Adrenal gland (tissue), 12 donors: Measurements from ENCODE around the gene STARD10. TPM values are rescaled to one million over a fixed set of nuclear protein-coding genes. Genes with fewer than 3 reads are reported as not detected.

Experiments
- DNase-seq, 7 donors: peaks; one replicate each; pipeline ENCODE4 v3.0.0-alpha.2; 2019 to 2020
- H3K27ac ChIP-seq, 5 donors: fragments of 200-600 bp; sonication (generic) in 4 of 5; 1 replicate in 3 of 5; 2 replicates in 2 of 5; pipeline versions ENCODE4 v1.5.1 to v1.8.0; 2016 to 2020; ENCODE audit warnings: mild to moderate bottlenecking in 1 of 5
- H3K27me3 ChIP-seq: fragments of 200-600 bp; 2 replicates; pipeline ENCODE4 v1.8.0; 2021
- H3K36me3 ChIP-seq, 2 donors: fragments of 200-600 bp; replicated peaks in 1 of 2; 1 replicate in 1 of 2; 2 replicates in 1 of 2; pipeline versions ENCODE4 v1.5.1 to v1.8.0; 2018 to 2022
- H3K4me1 ChIP-seq, 2 donors: fragments of 200-600 bp; replicated peaks in 1 of 2; 1 replicate in 1 of 2; 2 replicates in 1 of 2; pipeline versions ENCODE4 v1.5.1 to v1.8.0; 2018 to 2021
- H3K4me3 ChIP-seq, 4 donors: fragments of 200-600 bp; sonication (generic) in 3 of 4; one replicate each; pipeline ENCODE4 v1.5.1; 2016 to 2018
- H3K9me3 ChIP-seq, 3 donors: fragments of 200-600 bp; sonication (generic) in 1 of 3; replicated peaks in 1 of 3; 1 replicate in 2 of 3; 2 replicates in 1 of 3; pipeline versions ENCODE4 v1.5.1 to v1.8.0; 2016 to 2021
- POLR2A ChIP-seq, 2 donors: fragments of 450-650 bp; IDR thresholded peaks; one replicate each; pipeline ENCODE4 v1.6.1; 2017; ENCODE audit warnings: antibody characterized with exemption in 2 of 2, mild to moderate bottlenecking in 2 of 2, moderate library complexity in 1 of 2
- WGBS, 4 donors: extraction: QIAGEN DNeasy Blood & Tissue Kit in 2 of 4; methylation state at CpG; one replicate each; pipeline versions ENCODE4 v1.1.5 to v1.1.7; 2013 to 2017; 5-methylcytosine and 5-hydroxymethylcytosine counted together
- intact Hi-C, 2 donors: fragments of 100-400 bp; cut with DNase I; formaldehyde crosslinking; loops; one replicate each; pipeline versions ENCODE4 v1.14.1 to v1.15.0; 2022 to 2023
- polyA plus RNA-seq, 3 donors: library from polyadenylated mRNA; stranded (reverse); fragments of 200-250 nt in 2 of 3; fragments of 350-450 nt in 1 of 3; fragmentation: Illumina TruSeq in 1 of 3; extraction: RNeasy Lipid Tissue Mini Kit (QIAGEN cat#74804) in 1 of 3; gene quantifications; one replicate each; pipeline ENCODE4 v1.2.3, GENCODE V29; 2013 to 2014
- total RNA-seq, 9 donors: library from RNA; depleted of rRNA in 4 of 9; stranded (reverse); fragments of >200 nt in 4 of 9; fragments of 120-200 nt in 1 of 9; fragmentation: NEBNext Ultra II Directional in 1 of 9; extraction: Animal tissue kit (Norgen Biotek cat#: 25700) in 1 of 9; gene quantifications; one replicate each; pipeline versions ENCODE4 v1.1.0 to v1.2.4, GENCODE V29; 2013 to 2023
- TF ChIP-seq, protein P1 (sequence below), 6 experiments: fragments of 450-650 bp in 4 of 6; fragments of 200-600 bp in 2 of 6; sonication (generic) in 1 of 6; IDR thresholded peaks; 1 replicate in 5 of 6; 2 replicates in 1 of 6; pipeline versions ENCODE4 v1.5.1 to v1.8.0; 2016 to 2021; ENCODE audit warnings: antibody characterized with exemption in 6 of 6, mild to moderate bottlenecking in 2 of 6, moderate library complexity in 1 of 6
- donor health status: healthy with polysubstance abuse.
- donor health status: Bipolar disorder and iron deficiency.
- donor health status: DM: yes; HTN: yes; CAD: no.
- donor health status: DM: no; HTN: no; CAD: no.
- donor health status: DM: no; HTN: no; CAD: no.
- donor health status: DM: yes; HTN: yes; CAD: no.

Gene STARD10
- total and polyA plus RNA-seq, 12 donors: 190 to 668 (median 350) TPM

DNA sequence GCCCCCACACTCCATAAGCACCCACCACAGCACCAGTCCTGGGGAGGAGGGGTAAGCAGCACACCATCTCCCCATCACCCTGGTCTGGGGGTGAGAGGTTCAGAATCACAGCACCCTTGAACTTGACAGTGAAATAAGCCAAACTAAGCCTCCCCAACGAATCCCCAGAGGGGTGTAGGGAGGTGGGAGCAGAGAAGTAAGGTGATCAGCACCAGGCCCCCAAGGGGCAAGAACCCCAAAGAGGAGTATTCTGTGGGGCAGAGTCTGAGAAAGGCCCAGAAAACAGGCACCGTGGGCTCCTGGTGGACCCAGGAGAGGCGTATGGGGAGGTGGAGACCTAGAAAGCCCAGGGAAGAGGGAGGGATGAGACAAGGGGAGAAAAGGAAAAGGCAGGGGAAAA is 72.6 kb downstream of the STARD10 start:
- WGBS, 4 donors: 2 to 8% (median 5%) methylated on average over 3 of the region's 3 CpGs
- Histone ChIP-seq H3K36me3 (peaks cover 0 to 12% of the 10 kb centered on the region in 2 donors), H3K9me3 (no peaks in the 10 kb centered on the region), H3K4me3 (peak overlapping the region in 3 of 4 donors; percentile 41 to 72 (median 67)), H3K27ac (peak overlapping the region; percentile 34 to 90 (median 77)), H3K4me1 (peaks cover 41 to 63% of the 10 kb centered on the region in 2 donors), H3K27me3 (no peaks in the 10 kb centered on the region)
- intact Hi-C loops: loop anchor here in 1 of 2 donors (10.0 kb wide), 1 partner anchor 94 kb away; the partner anchor contains the start of gene ATG16L2
- DNase-seq: no peak
- no peak for TF ChIP-seq POLR2A (IDR thresholded peaks at IDR 0.05)
- TF ChIP-seq, protein P1, sequence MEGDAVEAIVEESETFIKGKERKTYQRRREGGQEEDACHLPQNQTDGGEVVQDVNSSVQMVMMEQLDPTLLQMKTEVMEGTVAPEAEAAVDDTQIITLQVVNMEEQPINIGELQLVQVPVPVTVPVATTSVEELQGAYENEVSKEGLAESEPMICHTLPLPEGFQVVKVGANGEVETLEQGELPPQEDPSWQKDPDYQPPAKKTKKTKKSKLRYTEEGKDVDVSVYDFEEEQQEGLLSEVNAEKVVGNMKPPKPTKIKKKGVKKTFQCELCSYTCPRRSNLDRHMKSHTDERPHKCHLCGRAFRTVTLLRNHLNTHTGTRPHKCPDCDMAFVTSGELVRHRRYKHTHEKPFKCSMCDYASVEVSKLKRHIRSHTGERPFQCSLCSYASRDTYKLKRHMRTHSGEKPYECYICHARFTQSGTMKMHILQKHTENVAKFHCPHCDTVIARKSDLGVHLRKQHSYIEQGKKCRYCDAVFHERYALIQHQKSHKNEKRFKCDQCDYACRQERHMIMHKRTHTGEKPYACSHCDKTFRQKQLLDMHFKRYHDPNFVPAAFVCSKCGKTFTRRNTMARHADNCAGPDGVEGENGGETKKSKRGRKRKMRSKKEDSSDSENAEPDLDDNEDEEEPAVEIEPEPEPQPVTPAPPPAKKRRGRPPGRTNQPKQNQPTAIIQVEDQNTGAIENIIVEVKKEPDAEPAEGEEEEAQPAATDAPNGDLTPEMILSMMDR (IDR thresholded peaks at IDR 0.05): no peak

DNA sequence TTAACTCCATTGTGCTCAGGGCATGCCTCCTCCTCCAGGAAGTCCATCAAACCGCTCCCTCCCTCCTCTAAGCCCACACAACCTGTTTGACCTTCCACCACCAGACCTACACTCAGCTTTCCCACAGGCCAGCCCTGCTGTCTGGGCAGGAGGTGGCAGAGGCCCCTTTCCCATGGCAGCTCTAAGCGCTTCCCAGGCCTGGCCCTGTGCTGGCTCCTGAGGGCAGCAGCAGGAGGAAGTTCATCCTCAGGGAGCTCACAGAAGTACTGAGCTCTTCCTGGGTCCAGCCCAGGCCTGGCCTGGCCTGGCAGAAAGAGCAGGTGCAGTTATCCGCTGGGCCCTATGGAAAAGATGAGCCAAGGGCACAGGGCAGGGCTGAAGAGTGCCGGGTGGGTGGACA is 73.1 kb downstream of the STARD10 start:
- Histone ChIP-seq H3K36me3 (peaks cover 0 to 12% of the 10 kb centered on the region in 2 donors), H3K27ac (peak overlapping the region in 4 of 5 donors; percentile 34 to 90 (median 76)), H3K4me1 (peaks cover 41 to 65% of the 10 kb centered on the region in 2 donors), H3K9me3 (no peaks in the 10 kb centered on the region), H3K27me3 (no peaks in the 10 kb centered on the region), H3K4me3 (peak overlapping the region in 1 of 4 donors; percentile 67)
- DNase-seq: peak in 1 of 7 donors; percentile 39
- 38 to 57% (median 49%) methylated on average over 2 to 4 of the region's 4 CpGs for WGBS, 4 donors
- intact Hi-C loops: loop anchor here in 1 of 2 donors (10.0 kb wide), 1 partner anchor 94 kb away; the partner anchor contains the start of gene ATG16L2
- TF ChIP-seq, protein P1 (IDR thresholded peaks at IDR 0.05): no peak
- TF ChIP-seq POLR2A (IDR thresholded peaks at IDR 0.05): no peak

DNA sequence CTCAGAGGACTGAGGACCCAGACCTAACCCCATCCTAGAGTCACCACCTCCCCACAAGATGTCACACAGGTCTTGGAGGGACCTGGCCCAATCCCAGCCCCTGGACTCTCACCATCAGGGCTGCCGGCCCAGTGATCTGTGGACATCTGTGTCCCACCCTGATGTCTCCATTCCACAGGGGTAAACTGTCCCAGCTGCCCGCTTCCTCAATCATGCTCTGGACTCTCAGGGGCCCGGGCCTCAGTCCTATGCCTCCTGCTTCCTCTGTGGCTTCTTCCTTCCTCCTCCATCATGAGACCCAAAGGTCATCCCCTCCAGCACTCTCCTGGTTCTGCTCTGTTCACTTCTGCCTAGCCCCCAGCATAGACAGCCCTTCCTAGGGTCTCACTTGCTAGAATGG is 73.8 kb downstream of the STARD10 start:
- intact Hi-C loops: loop anchor here in 1 of 2 donors (10.0 kb wide), 1 partner anchor 95 kb away; the partner anchor contains the start of gene ATG16L2
- peaks cover 41 to 63% of the 10 kb centered on the region in 2 donors for H3K4me1 ChIP-seq
- TF ChIP-seq POLR2A (IDR thresholded peaks at IDR 0.05): no peak
- TF ChIP-seq, protein P1 (IDR thresholded peaks at IDR 0.05): no peak
- H3K4me3 ChIP-seq: peak overlapping the region in 1 of 4 donors; percentile 67
- peaks cover 0 to 12% of the 10 kb centered on the region in 2 donors for H3K36me3 ChIP-seq
- no peaks in the 10 kb centered on the region for H3K27me3 ChIP-seq
- peak in 1 of 7 donors; percentile 49 for DNase-seq
- WGBS, 4 donors: 45 to 52% (median 49%) methylated on average over 2 to 3 of the region's 3 CpGs
- H3K9me3 ChIP-seq: no peaks in the 10 kb centered on the region
- peak overlapping the region; percentile 47 to 90 (median 67) for H3K27ac ChIP-seq

DNA sequence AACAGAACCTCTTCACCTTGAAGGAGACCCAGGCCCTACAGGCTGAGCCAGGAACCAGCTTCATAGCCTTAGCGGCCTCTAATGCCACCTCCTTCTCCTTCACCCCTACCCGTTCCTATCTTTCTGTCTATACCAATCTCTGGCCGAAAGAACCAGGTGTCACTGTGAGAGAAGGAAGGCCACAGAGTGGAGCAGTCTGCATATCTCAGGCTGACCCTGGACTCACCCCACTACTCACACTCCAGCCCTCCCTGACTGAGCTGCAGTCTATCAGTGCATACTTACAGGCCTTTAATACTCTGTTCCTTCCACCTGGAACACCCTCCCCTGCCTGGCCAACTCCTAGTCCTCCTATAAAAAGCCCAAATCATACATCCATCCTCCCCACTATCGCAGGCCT is 74.3 kb downstream of the STARD10 start:
- H3K27me3 ChIP-seq: no peaks in the 10 kb centered on the region
- H3K4me3 ChIP-seq: peak overlapping the region in 1 of 4 donors; percentile 67
- DNase-seq: peak in 1 of 7 donors; percentile 52
- H3K9me3 ChIP-seq: no peaks in the 10 kb centered on the region
- H3K4me1 ChIP-seq: peaks cover 41 to 68% of the 10 kb centered on the region in 2 donors
- peaks cover 0 to 12% of the 10 kb centered on the region in 2 donors for H3K36me3 ChIP-seq
- H3K27ac ChIP-seq: peak overlapping the region; percentile 47 to 90 (median 67)
- WGBS, 4 donors: 52 to 69% (median 54%) methylated on average over 4 of the region's 4 CpGs
- intact Hi-C loops: loop anchor here in 1 of 2 donors (10.0 kb wide), 1 partner anchor 455 kb away; no protein-coding TSS in a partner anchor
- TF ChIP-seq, protein P1 (IDR thresholded peaks at IDR 0.05): no peak
- no peak for TF ChIP-seq POLR2A (IDR thresholded peaks at IDR 0.05)
